Chondrocyte (in vitro differentiated cells): ENCODE measurements around the gene RGMA. TPM values are rescaled to one million over a fixed set of nuclear protein-coding genes. Genes with fewer than 3 reads are reported as not detected.

Source experiments
- DNase-seq: peaks from one replicate; pipeline ENCODE4 v3.0.0; 2021; ENCODE audit warnings: mixed read lengths, low spot score
- H3K27ac Mint-ChIP-seq: one replicate; pipeline ENCODE4 v1.8.0; 2021; ENCODE audit warnings: mild to moderate bottlenecking, moderate library complexity, mixed read lengths; ENCODE audit not compliant: unreplicated experiment
- H3K27me3 Mint-ChIP-seq: 2 replicates; pipeline ENCODE4 v1.8.0; 2021; ENCODE audit warnings: low read depth, mixed read lengths
- H3K36me3 Mint-ChIP-seq: 2 replicates; pipeline ENCODE4 v1.8.0; 2021; ENCODE audit warnings: low read depth, mixed read lengths
- H3K4me1 Mint-ChIP-seq: 2 replicates; pipeline ENCODE4 v1.8.0; 2021; ENCODE audit warnings: low read depth, mild to moderate bottlenecking, mixed read lengths
- H3K4me3 Mint-ChIP-seq: one replicate; pipeline ENCODE4 v1.8.0; 2021; ENCODE audit warnings: mild to moderate bottlenecking, moderate library complexity, mixed read lengths; ENCODE audit not compliant: unreplicated experiment
- H3K9me3 Mint-ChIP-seq: 2 replicates; pipeline ENCODE4 v1.8.0; 2021; ENCODE audit warnings: low read depth, mixed read lengths
- CTCF ChIP-seq: fragments of 200-600 bp; sonication (generic); IDR thresholded peaks from 2 replicates; pipeline ENCODE4 v1.5.0; 2021; ENCODE audit warnings: antibody characterized with exemption, mild to moderate bottlenecking, moderate library complexity
- total RNA-seq: library from RNA; stranded (reverse); gene quantifications from 3 replicates; pipeline ENCODE4 v1.2.1, GENCODE V29; 2021

Gene RGMA
- total RNA-seq, 1 donor from 2014 or later = 13.0 TPM

GRCh38 chr15:93044301-93045190, 44.5 kb downstream of the RGMA start:
- no peaks in the 10 kb centered on the region for H3K27me3 Mint-ChIP-seq
- DNase-seq = peak; percentile 87
- no peak overlapping the region for H3K4me3 Mint-ChIP-seq
- no peak for TF ChIP-seq CTCF
- no peaks in the 10 kb centered on the region for H3K4me1 Mint-ChIP-seq
- no peak overlapping the region for H3K27ac Mint-ChIP-seq
- peaks cover 37% of the 10 kb centered on the region for H3K36me3 Mint-ChIP-seq
- H3K9me3 Mint-ChIP-seq = peaks cover 13% of the 10 kb centered on the region

GRCh38 chr15:93043621-93044300, 45.2 kb downstream of the RGMA start:
- peak; percentile 68 for DNase-seq
- Mint-ChIP-seq H3K27ac (no peak overlapping the region), H3K4me1 (no peaks in the 10 kb centered on the region), H3K27me3 (no peaks in the 10 kb centered on the region), H3K36me3 (peaks cover 30% of the 10 kb centered on the region), H3K9me3 (peaks cover 13% of the 10 kb centered on the region), H3K4me3 (no peak overlapping the region)
- TF ChIP-seq CTCF = no peak

GRCh38 chr15:93042691-93043378, 46.2 kb downstream of the RGMA start:
- DNase-seq = peak; percentile 41
- TF ChIP-seq CTCF = no peak
- Mint-ChIP-seq H3K9me3 (peaks cover 13% of the 10 kb centered on the region), H3K36me3 (peaks cover 28% of the 10 kb centered on the region), H3K4me3 (no peak overlapping the region), H3K4me1 (peaks cover 3% of the 10 kb centered on the region), H3K27ac (no peak overlapping the region), H3K27me3 (no peaks in the 10 kb centered on the region)

GRCh38 chr15:93042211-93042610, 46.8 kb downstream of the RGMA start:
- no peak overlapping the region for H3K27ac Mint-ChIP-seq
- peaks cover 9% of the 10 kb centered on the region for H3K4me1 Mint-ChIP-seq
- DNase-seq = no peak
- no peaks in the 10 kb centered on the region for H3K27me3 Mint-ChIP-seq
- H3K36me3 Mint-ChIP-seq = peaks cover 25% of the 10 kb centered on the region
- peaks cover 13% of the 10 kb centered on the region for H3K9me3 Mint-ChIP-seq
- H3K4me3 Mint-ChIP-seq = no peak overlapping the region
- no peak for TF ChIP-seq CTCF

GRCh38 chr15:93041159-93041547, 47.9 kb downstream of the RGMA start:
- Mint-ChIP-seq H3K4me3 (no peak overlapping the region), H3K4me1 (peaks cover 10% of the 10 kb centered on the region), H3K27me3 (no peaks in the 10 kb centered on the region), H3K9me3 (peaks cover 7% of the 10 kb centered on the region), H3K36me3 (peaks cover 18% of the 10 kb centered on the region), H3K27ac (no peak overlapping the region)
- no peak for TF ChIP-seq CTCF
- no peak for DNase-seq
